GM12878 (cell line): ENCODE measurements around the gene STRA8. TPM values are rescaled to one million over a fixed set of nuclear protein-coding genes. Genes with fewer than 3 reads are reported as not detected.

ENCODE experiments used
- ASH2L ChIP-seq: fragments of 300-600, 200-600 bp; sonication (generic); IDR thresholded peaks from 2 replicates; pipeline ENCODE4 v1.6.1; 2017; ENCODE audit warnings: low read depth, mild to moderate bottlenecking, borderline replicate concordance
- ATF7 ChIP-seq: fragments of 450-650 bp; IDR thresholded peaks from 2 replicates; pipeline ENCODE4 v1.6.1; 2016; ENCODE audit warnings: low read depth, mild to moderate bottlenecking
- E2F4 ChIP-seq: IDR thresholded peaks from 2 replicates; pipeline ENCODE4 v1.6.1; 2012; ENCODE audit warnings: low read depth, low read length, improper control_type of control experiment
- FOXM1 ChIP-seq: IDR thresholded peaks from 2 replicates; pipeline ENCODE4 v1.6.1; 2012; ENCODE audit warnings: low read depth, mild to moderate bottlenecking, inconsistent platforms, low read length, moderate library complexity
- HDAC2 ChIP-seq: fragments of 200-600 bp; sonication (generic); IDR thresholded peaks from 2 replicates; pipeline ENCODE4 v1.6.1; 2017
- IKZF1 ChIP-seq: fragments of 450-650 bp; conservative IDR thresholded peaks from 2 replicates; pipeline ENCODE4 v1.6.1; 2017; ENCODE audit warnings: antibody characterized with exemption, mild to moderate bottlenecking
- IRF4 ChIP-seq: IDR thresholded peaks from 2 replicates; pipeline ENCODE4 v1.6.1; 2011; ENCODE audit warnings: low read depth, low read length
- MAX ChIP-seq: IDR thresholded peaks from 2 replicates; pipeline ENCODE4 v1.6.1; 2012; ENCODE audit warnings: low read depth, low read length, improper control_type of control experiment
- MEF2A ChIP-seq: IDR thresholded peaks from 2 replicates; pipeline ENCODE4 v1.6.1; 2011; ENCODE audit warnings: low read depth, mild to moderate bottlenecking, low read length, moderate library complexity; ENCODE audit not compliant: insufficient read depth
- MYB ChIP-seq: fragments of 150-350 bp; IDR thresholded peaks from 2 replicates; pipeline ENCODE4 v1.6.1; 2014; ENCODE audit warnings: mild to moderate bottlenecking, low read depth, low read length, borderline replicate concordance
- NFYA ChIP-seq: IDR thresholded peaks from 2 replicates; pipeline ENCODE4 v1.6.1; 2011; ENCODE audit warnings: low read depth, mild to moderate bottlenecking, low read length, improper control_type of control experiment, borderline replicate concordance
- NRF1 ChIP-seq: conservative IDR thresholded peaks from 2 replicates; pipeline ENCODE4 v1.6.1; 2011; ENCODE audit warnings: mild to moderate bottlenecking, low read depth, low read length, improper control_type of control experiment
- PAX5 ChIP-seq: IDR thresholded peaks from 2 replicates; pipeline ENCODE4 v1.6.1; 2011; ENCODE audit warnings: low read depth, low read length, borderline replicate concordance
- POLR2A ChIP-seq: IDR thresholded peaks from 2 replicates; pipeline ENCODE4 v1.6.1; 2011; ENCODE audit warnings: low read depth, mild to moderate bottlenecking, low read length
- RB1 ChIP-seq: fragments of 450-650 bp; formaldehyde crosslinking; IDR thresholded peaks from 2 replicates; pipeline ENCODE4 v1.6.1; 2017; ENCODE audit warnings: mild to moderate bottlenecking, borderline replicate concordance
- RBBP5 ChIP-seq: fragments of 200-600 bp; sonication (generic); conservative IDR thresholded peaks from 2 replicates; pipeline ENCODE4 v1.6.1; 2016
- RCOR1 ChIP-seq: conservative IDR thresholded peaks from 2 replicates; pipeline ENCODE4 v1.6.1; 2012; ENCODE audit warnings: low read depth, low read length, improper control_type of control experiment
- RELA ChIP-seq: fragments of 450-650 bp; IDR thresholded peaks from 2 replicates; pipeline ENCODE4 v1.8.0; 2014; ENCODE audit warnings: borderline replicate concordance; ENCODE audit not compliant: partially characterized antibody
- RELB ChIP-seq: fragments of 450-650 bp; IDR thresholded peaks from 2 replicates; pipeline ENCODE4 v1.6.1; 2017; ENCODE audit warnings: low read depth, mild to moderate bottlenecking, moderate library complexity
- SMAD5 ChIP-seq: IDR thresholded peaks from 2 replicates; pipeline ENCODE4 v1.6.1; 2016; ENCODE audit warnings: antibody characterized with exemption, low read depth
- ZBTB33 ChIP-seq: fragments of 450-650 bp; IDR thresholded peaks from 2 replicates; pipeline ENCODE4 v1.6.1; 2017; ENCODE audit warnings: mild to moderate bottlenecking
- ZBTB40 ChIP-seq: fragments of 450-650 bp; IDR thresholded peaks from 2 replicates; pipeline ENCODE4 v1.6.1; 2016; ENCODE audit warnings: mild to moderate bottlenecking, moderate library complexity, borderline replicate concordance
- ZSCAN29 ChIP-seq: fragments of 450-650 bp; IDR thresholded peaks from 2 replicates; pipeline ENCODE4 v1.6.1; 2017; ENCODE audit warnings: mild to moderate bottlenecking, moderate library complexity
- polyA plus RNA-seq, 11 experiments: library from polyadenylated mRNA; depleted of rRNA in 4 of 11; unstranded in 6 of 11; stranded (reverse) in 5 of 11; fragments of >200 nt; fragmentation: Nextera tagmentation in 4 of 11; fragmentation: Illumina TruSeq in 1 of 11; extraction: Ambion mirVana in 4 of 11; extraction: Trizol in 1 of 11; gene quantifications; 1 replicate in 1 of 11; 2 replicates in 10 of 11; pipeline versions ENCODE4 v1.2.1 to v1.2.3, GENCODE V29; 2011 to 2016; ENCODE audit warnings: inconsistent platforms in 2 of 11, missing spikeins in 2 of 11, low read depth in 1 of 11
- total RNA-seq, 4 experiments: library from RNA; depleted of rRNA in 3 of 4; stranded (reverse); fragments of >200 nt in 3 of 4; fragmentation: Illumina TruSeq in 1 of 4; extraction: Trizol in 1 of 4; gene quantifications; 2 replicates each; pipeline versions ENCODE4 v1.2.1 to v1.2.3, GENCODE V29; 2013 to 2021

The STRA8 gene
- total and polyA plus RNA-seq, 10 of the 15 experiments (the other 5 are each of a cell fraction or from before 2014, with no cell fraction given): 0.15 TPM; not detected in 9

GRCh38 chr7:135281363-135281949 is 47.8 kb downstream of the STRA8 start (continued):
- TF ChIP-seq ZBTB33: no peak
- no peak for TF ChIP-seq RCOR1
- TF ChIP-seq RB1: peak; percentile 62; the same call in 1 of the 2 replicates
- TF ChIP-seq HDAC2: no peak
- TF ChIP-seq FOXM1: peak; percentile 74; the same call in 1 of the 2 replicates
- TF ChIP-seq IKZF1: no peak
- TF ChIP-seq SMAD5: no peak
- TF ChIP-seq PAX5: no peak
- 0 out of 2 replicates have a peak, but pooled peaks have one; percentile 39 for TF ChIP-seq MEF2A
- no peak for TF ChIP-seq RELB
- TF ChIP-seq NRF1: no peak
- no peak for TF ChIP-seq POLR2A
- TF ChIP-seq IRF4: 0 out of 2 replicates have a peak, but pooled peaks have one; percentile 13
- no peak for TF ChIP-seq RBBP5
- TF ChIP-seq ZSCAN29: no peak
- no peak for TF ChIP-seq E2F4
- TF ChIP-seq ATF7: 0 out of 2 replicates have a peak, but pooled peaks have one; percentile 16
- no peak for TF ChIP-seq ZBTB40
- TF ChIP-seq NFYA: no peak
- TF ChIP-seq MYB: no peak
- no peak for TF ChIP-seq MAX
- no peak for TF ChIP-seq ASH2L
- TF ChIP-seq RELA: peak; percentile 44
